ENCODE measurements around the gene UBASH3A. TPM values are rescaled to one million over a fixed set of nuclear protein-coding genes. Genes with fewer than 3 reads are reported as not detected.

Gene UBASH3A
- total RNA-seq, 1 donor from 2014 or later = not detected

DNA sequence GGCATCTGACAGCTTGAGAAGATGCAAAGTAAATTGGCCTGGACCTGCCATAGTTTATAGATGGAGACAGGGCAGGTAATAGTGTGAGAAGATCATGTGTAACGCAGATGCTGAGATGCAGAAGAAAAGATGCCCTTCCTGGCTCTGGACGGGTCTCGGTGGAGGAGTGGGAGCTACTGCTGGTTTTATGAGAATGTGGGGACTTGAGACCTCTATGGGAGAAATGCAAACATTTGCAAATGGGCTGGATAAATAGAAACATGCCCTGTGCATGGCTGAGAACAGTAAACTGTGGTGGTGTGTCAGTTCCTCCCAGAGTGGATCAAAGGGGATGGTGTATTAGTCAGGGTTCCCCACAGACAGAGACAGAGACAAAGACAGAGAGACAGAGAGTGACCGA is 21.9 kb downstream of the UBASH3A start:
- DNase-seq (ENCODE audit: low read depth) (no peak), FAIRE-seq (no peak)
- Histone ChIP-seq H3K4me3 (ENCODE audit: low read depth, low read length) (no peak overlapping the region), H3K27me3 (ENCODE audit: control insufficient read depth, insufficient read depth, low read length) (peaks cover 4% of the 10 kb centered on the region), H3K36me3 (ENCODE audit: control insufficient read depth, insufficient read depth, low read length) (no peaks in the 10 kb centered on the region)
- no peak for TF ChIP-seq CTCF (IDR thresholded peaks at IDR 0.05; ENCODE audit: insufficient read depth, low read length, severe bottlenecking)

- DNase-seq (ENCODE audit: low read depth) = no peak
- FAIRE-seq = no peak
- TF ChIP-seq CTCF (IDR thresholded peaks at IDR 0.05; ENCODE audit: insufficient read depth, low read length, severe bottlenecking) = no peak
- H3K27me3 ChIP-seq (ENCODE audit: control insufficient read depth, insufficient read depth, low read length) = peaks cover 4% of the 10 kb centered on the region
- H3K4me3 ChIP-seq (ENCODE audit: low read depth, low read length) = no peak overlapping the region
- no peaks in the 10 kb centered on the region for H3K36me3 ChIP-seq (ENCODE audit: control insufficient read depth, insufficient read depth, low read length)
Observed at GRCh38 chr21:42426424-42426823, 22.7 kb downstream of the UBASH3A start.

GRCh38 chr21:42426876-42427480 is 23.3 kb downstream of the UBASH3A start:
- TF ChIP-seq CTCF (IDR thresholded peaks at IDR 0.05; ENCODE audit: insufficient read depth, low read length, severe bottlenecking) = no peak
- H3K4me3 ChIP-seq (ENCODE audit: low read depth, low read length) = no peak overlapping the region
- FAIRE-seq (no peak), DNase-seq (ENCODE audit: low read depth) (no peak)
- peaks cover 4% of the 10 kb centered on the region for H3K27me3 ChIP-seq (ENCODE audit: control insufficient read depth, insufficient read depth, low read length)
- no peaks in the 10 kb centered on the region for H3K36me3 ChIP-seq (ENCODE audit: control insufficient read depth, insufficient read depth, low read length)

- Histone ChIP-seq H3K27me3 (ENCODE audit: control insufficient read depth, insufficient read depth, low read length) (peaks cover 4% of the 10 kb centered on the region), H3K36me3 (ENCODE audit: control insufficient read depth, insufficient read depth, low read length) (no peaks in the 10 kb centered on the region), H3K4me3 (ENCODE audit: low read depth, low read length) (no peak overlapping the region)
- TF ChIP-seq CTCF (IDR thresholded peaks at IDR 0.05; ENCODE audit: insufficient read depth, low read length, severe bottlenecking) = no peak
- no peak for FAIRE-seq
- DNase-seq (ENCODE audit: low read depth) = no peak
Observed at GRCh38 chr21:42427809-42428419, 24.2 kb downstream of the UBASH3A start.

- H3K36me3 ChIP-seq (ENCODE audit: control insufficient read depth, insufficient read depth, low read length) = no peaks in the 10 kb centered on the region
- H3K27me3 ChIP-seq (ENCODE audit: control insufficient read depth, insufficient read depth, low read length) = peaks cover 4% of the 10 kb centered on the region
- H3K4me3 ChIP-seq (ENCODE audit: low read depth, low read length) = no peak overlapping the region
- no peak for FAIRE-seq
- no peak for DNase-seq (ENCODE audit: low read depth)
- no peak for TF ChIP-seq CTCF (IDR thresholded peaks at IDR 0.05; ENCODE audit: insufficient read depth, low read length, severe bottlenecking)
Observed at GRCh38 chr21:42429021-42429420, 25.3 kb downstream of the UBASH3A start.

DNA sequence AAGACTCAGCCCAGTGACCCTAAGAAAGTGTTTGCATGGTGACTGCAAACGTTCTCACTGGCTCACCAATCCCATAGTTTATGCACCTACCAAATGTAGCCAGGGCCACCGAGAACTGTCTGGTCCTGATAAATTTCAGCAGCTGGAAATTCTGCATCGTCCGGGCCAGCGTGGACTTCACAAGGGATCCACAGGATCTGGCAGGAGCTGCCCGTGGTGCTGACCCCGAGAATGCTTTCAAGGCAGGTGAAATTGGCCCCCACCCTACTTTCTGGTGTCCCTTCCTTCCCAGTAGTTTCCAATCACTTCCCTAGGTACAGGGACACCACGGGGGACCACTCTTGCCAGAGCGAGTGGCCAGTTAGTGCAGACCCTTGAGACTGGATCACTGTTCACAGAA is 26.2 kb downstream of the UBASH3A start:
- H3K27me3 ChIP-seq (ENCODE audit: control insufficient read depth, insufficient read depth, low read length) = peaks cover 4% of the 10 kb centered on the region
- TF ChIP-seq CTCF (IDR thresholded peaks at IDR 0.05; ENCODE audit: insufficient read depth, low read length, severe bottlenecking) = no peak
- FAIRE-seq = no peak
- DNase-seq (ENCODE audit: low read depth) = no peak
- H3K36me3 ChIP-seq (ENCODE audit: control insufficient read depth, insufficient read depth, low read length) = no peaks in the 10 kb centered on the region
- no peak overlapping the region for H3K4me3 ChIP-seq (ENCODE audit: low read depth, low read length)

Data from bronchial epithelial cell (primary cell).